Activated CD8-positive, alpha-beta memory T cell treated with anti-CD3 and anti-CD28 coated beads, Interleukin-2, amount 10 ng/mL, durations not matched to agents 7 days and 5 days (primary cell): ENCODE measurements around the gene KCNG1. TPM values are rescaled to one million over a fixed set of nuclear protein-coding genes. Genes with fewer than 3 reads are reported as not detected.

Source experiments
- ATAC-seq: fragments of 150-1000 bp; cut with Tn5 transposase; one replicate; pipeline ENCODE4 v1.10.0; 2021; ENCODE audit warnings: moderate library complexity
- CTCF ChIA-PET: fragments of 350-600 bp; sonication (Branson Sonifier 250); formaldehyde crosslinking; loops from one replicate; lab custom pipeline; 2021; ENCODE audit warnings: antibody characterized with exemption; lab: Charles Lee
- DNase-seq: peaks from one replicate; pipeline ENCODE4 v3.0.0-alpha.2; 2020
- H3K27ac Mint-ChIP-seq: one replicate; pipeline ENCODE4 v1.8.0; 2021; ENCODE audit warnings: mild to moderate bottlenecking, mixed read lengths
- H3K27me3 Mint-ChIP-seq: one replicate; pipeline ENCODE4 v1.8.0; 2021; ENCODE audit warnings: mixed read lengths
- H3K36me3 Mint-ChIP-seq: one replicate; pipeline ENCODE4 v1.8.0; 2021; ENCODE audit warnings: mild to moderate bottlenecking, mixed read lengths
- H3K4me1 Mint-ChIP-seq: one replicate; pipeline ENCODE4 v1.8.0; 2021; ENCODE audit warnings: mixed read lengths
- H3K4me3 Mint-ChIP-seq: one replicate; pipeline ENCODE4 v1.8.0; 2021; ENCODE audit warnings: mild to moderate bottlenecking, moderate library complexity, mixed read lengths
- H3K9me3 Mint-ChIP-seq: one replicate; pipeline ENCODE4 v1.8.0; 2022; ENCODE audit warnings: low read depth, mixed read lengths
- total RNA-seq, 2 experiments: library from RNA; stranded (reverse); gene quantifications; one replicate each; pipeline ENCODE4 v1.2.3, GENCODE V29; 2021

Gene KCNG1
- total RNA-seq, 2 experiments from 2014 or later: 1.1 TPM; not detected in 1

GRCh38 chr20:51014797-51015722, 7.8 kb downstream of the KCNG1 start:
- CTCF ChIA-PET: interaction anchor here (0.6 to 1.6 kb wide), 19 partner anchors 9 to 311 kb away, joined by 3 to 6 read pairs (median 4); partner anchors contain the start of gene BCAS4
- no peak for ATAC-seq
- Mint-ChIP-seq H3K4me3 (no peak overlapping the region), H3K27ac (no peak overlapping the region), H3K36me3 (no peaks in the 10 kb centered on the region), H3K4me1 (no peaks in the 10 kb centered on the region), H3K9me3 (no peaks in the 10 kb centered on the region), H3K27me3 (peaks cover 37% of the 10 kb centered on the region)
- DNase-seq: peak; percentile 43

- no peak overlapping the region for H3K4me3 Mint-ChIP-seq
- CTCF ChIA-PET: no interaction called here
- no peak overlapping the region for H3K27ac Mint-ChIP-seq
- H3K9me3 Mint-ChIP-seq: no peaks in the 10 kb centered on the region
- ATAC-seq (no peak), DNase-seq (no peak)
- H3K27me3 Mint-ChIP-seq: peaks cover 29% of the 10 kb centered on the region
- no peaks in the 10 kb centered on the region for H3K36me3 Mint-ChIP-seq
- no peaks in the 10 kb centered on the region for H3K4me1 Mint-ChIP-seq
These were observed 9.2 kb downstream of the KCNG1 start for GRCh38 chr20:51013577-51014330.

- Mint-ChIP-seq H3K4me3 (no peak overlapping the region), H3K27ac (no peak overlapping the region)
- CTCF ChIA-PET: interaction anchor here (1.2 kb wide), 1 partner anchor 25 kb away, joined by 4 read pairs; no protein-coding TSS in a partner anchor
These were observed 10.6 kb downstream of the KCNG1 start for GRCh38 chr20:51012357-51012756.

GRCh38 chr20:51011479-51011878, 11.4 kb downstream of the KCNG1 start:
- CTCF ChIA-PET: interaction anchor here (1.2 kb wide), 1 partner anchor 24 kb away, joined by 4 read pairs; no protein-coding TSS in a partner anchor

More at GRCh38 chr20:51012357-51012756, 10.6 kb downstream of the KCNG1 start:
- ATAC-seq (no peak), DNase-seq (no peak)
- Mint-ChIP-seq H3K9me3 (no peaks in the 10 kb centered on the region), H3K36me3 (no peaks in the 10 kb centered on the region), H3K27me3 (peaks cover 21% of the 10 kb centered on the region), H3K4me1 (no peaks in the 10 kb centered on the region)

GRCh38 chr20:51010932-51011331, 12.0 kb downstream of the KCNG1 start:
- no peak for DNase-seq
- CTCF ChIA-PET: no interaction called here
- no peak overlapping the region for H3K4me3 Mint-ChIP-seq
- peaks cover 18% of the 10 kb centered on the region for H3K27me3 Mint-ChIP-seq
- H3K36me3 Mint-ChIP-seq: no peaks in the 10 kb centered on the region
- ATAC-seq: no peak
- no peaks in the 10 kb centered on the region for H3K9me3 Mint-ChIP-seq
- H3K4me1 Mint-ChIP-seq: no peaks in the 10 kb centered on the region
- H3K27ac Mint-ChIP-seq: no peak overlapping the region

More at GRCh38 chr20:51011479-51011878, 11.4 kb downstream of the KCNG1 start:
- no peaks in the 10 kb centered on the region for H3K4me1 Mint-ChIP-seq
- no peak overlapping the region for H3K4me3 Mint-ChIP-seq
- H3K27me3 Mint-ChIP-seq: peaks cover 18% of the 10 kb centered on the region
- no peaks in the 10 kb centered on the region for H3K9me3 Mint-ChIP-seq
- no peak for DNase-seq
- no peak overlapping the region for H3K27ac Mint-ChIP-seq
- H3K36me3 Mint-ChIP-seq: no peaks in the 10 kb centered on the region
- ATAC-seq: no peak

- ATAC-seq: no peak
- no peak for DNase-seq
- Mint-ChIP-seq H3K9me3 (no peaks in the 10 kb centered on the region), H3K4me3 (no peak overlapping the region), H3K4me1 (no peaks in the 10 kb centered on the region), H3K27ac (no peak overlapping the region), H3K36me3 (no peaks in the 10 kb centered on the region), H3K27me3 (peaks cover 18% of the 10 kb centered on the region)
- CTCF ChIA-PET: no interaction called here
These were observed 12.9 kb downstream of the KCNG1 start for GRCh38 chr20:51010043-51010365.

GRCh38 chr20:51009303-51010042, 13.4 kb downstream of the KCNG1 start:
- Mint-ChIP-seq H3K36me3 (no peaks in the 10 kb centered on the region), H3K27me3 (peaks cover 18% of the 10 kb centered on the region), H3K4me3 (no peak overlapping the region), H3K27ac (no peak overlapping the region), H3K4me1 (no peaks in the 10 kb centered on the region), H3K9me3 (no peaks in the 10 kb centered on the region)
- ATAC-seq: no peak
- DNase-seq: no peak
- CTCF ChIA-PET: no interaction called here

GRCh38 chr20:51008718-51009117, 14.2 kb downstream of the KCNG1 start:
- H3K4me3 Mint-ChIP-seq: no peak overlapping the region
- H3K27me3 Mint-ChIP-seq: peaks cover 15% of the 10 kb centered on the region
- CTCF ChIA-PET: interaction anchor here (0.7 kb wide), 1 partner anchor 16 kb away, joined by 4 read pairs; no protein-coding TSS in a partner anchor
- H3K4me1 Mint-ChIP-seq: no peaks in the 10 kb centered on the region
- H3K9me3 Mint-ChIP-seq: no peaks in the 10 kb centered on the region
- ATAC-seq (no peak), DNase-seq (no peak)
- H3K36me3 Mint-ChIP-seq: no peaks in the 10 kb centered on the region
- no peak overlapping the region for H3K27ac Mint-ChIP-seq

GRCh38 chr20:51005214-51005613, 17.7 kb downstream of the KCNG1 start:
- H3K27me3 Mint-ChIP-seq: peaks cover 12% of the 10 kb centered on the region
- CTCF ChIA-PET: interaction anchor here (1.8 kb wide), 1 partner anchor 10 kb away, joined by 5 read pairs; no protein-coding TSS in a partner anchor
- no peak overlapping the region for H3K27ac Mint-ChIP-seq
- no peaks in the 10 kb centered on the region for H3K9me3 Mint-ChIP-seq
- no peak for ATAC-seq
- no peaks in the 10 kb centered on the region for H3K36me3 Mint-ChIP-seq
- no peak overlapping the region for H3K4me3 Mint-ChIP-seq
- H3K4me1 Mint-ChIP-seq: no peaks in the 10 kb centered on the region
- DNase-seq: no peak

GRCh38 chr20:51004781-51005180, 18.1 kb downstream of the KCNG1 start:
- H3K27me3 Mint-ChIP-seq: peaks cover 16% of the 10 kb centered on the region
- CTCF ChIA-PET: interaction anchor here (0.7 kb wide), 1 partner anchor 11 kb away, joined by 3 read pairs; no protein-coding TSS in a partner anchor
- H3K4me3 Mint-ChIP-seq: no peak overlapping the region
- no peaks in the 10 kb centered on the region for H3K9me3 Mint-ChIP-seq
- DNase-seq (no peak), ATAC-seq (no peak)
- no peaks in the 10 kb centered on the region for H3K4me1 Mint-ChIP-seq
- no peak overlapping the region for H3K27ac Mint-ChIP-seq
- H3K36me3 Mint-ChIP-seq: no peaks in the 10 kb centered on the region

GRCh38 chr20:51004305-51004727, 18.6 kb downstream of the KCNG1 start:
- Mint-ChIP-seq H3K4me3 (no peak overlapping the region), H3K27ac (no peak overlapping the region), H3K36me3 (no peaks in the 10 kb centered on the region), H3K4me1 (no peaks in the 10 kb centered on the region), H3K9me3 (no peaks in the 10 kb centered on the region), H3K27me3 (peaks cover 16% of the 10 kb centered on the region)
- ATAC-seq (no peak), DNase-seq (no peak)
- CTCF ChIA-PET: interaction anchor here (0.7 kb wide), 1 partner anchor 11 kb away, joined by 3 read pairs; no protein-coding TSS in a partner anchor

- Mint-ChIP-seq H3K36me3 (no peaks in the 10 kb centered on the region), H3K27ac (no peak overlapping the region), H3K27me3 (peaks cover 16% of the 10 kb centered on the region), H3K4me1 (no peaks in the 10 kb centered on the region), H3K4me3 (no peak overlapping the region), H3K9me3 (no peaks in the 10 kb centered on the region)
- CTCF ChIA-PET: no interaction called here
- no peak for ATAC-seq
- no peak for DNase-seq
These were observed 19.2 kb downstream of the KCNG1 start for GRCh38 chr20:51003753-51004152.

GRCh38 chr20:51002633-51003032, 20.3 kb downstream of the KCNG1 start:
- no peak overlapping the region for H3K4me3 Mint-ChIP-seq
- CTCF ChIA-PET: interaction anchor here (0.9 to 1.2 kb wide), 2 partner anchors 13 to 15 kb away, joined by 3 read pairs; no protein-coding TSS in a partner anchor
- H3K9me3 Mint-ChIP-seq: no peaks in the 10 kb centered on the region
- ATAC-seq (no peak), DNase-seq (no peak)
- H3K27me3 Mint-ChIP-seq: peaks cover 16% of the 10 kb centered on the region
- H3K36me3 Mint-ChIP-seq: no peaks in the 10 kb centered on the region
- no peak overlapping the region for H3K27ac Mint-ChIP-seq
- H3K4me1 Mint-ChIP-seq: no peaks in the 10 kb centered on the region
